ENCODE data around the gene TUBB2A. TPM values are rescaled to one million over a fixed set of nuclear protein-coding genes. Genes with fewer than 3 reads are reported as not detected.

TUBB2A gene
- total RNA-seq, 1 experiment from 2014 or later = 33.3 TPM

GRCh38 chr6:3140201-3140600 is 17.1 kb downstream of the TUBB2A start:
- Histone ChIP-seq H3K4me3 (ENCODE audit: low read depth in 2 of 2, low read length in 2 of 2) (no peak overlapping the region), H3K27ac (ENCODE audit: low read length) (no peak overlapping the region), H3K36me3 (ENCODE audit: control insufficient read depth, insufficient read depth, low read length) (no peaks in the 10 kb centered on the region; the same call in none of the 2 replicates), H3K27me3 (ENCODE audit: control insufficient read depth, insufficient read depth, low read length) (no peaks in the 10 kb centered on the region), H3K9me3 (ENCODE audit: control insufficient read depth, insufficient read depth, low read depth, low read length) (no peaks in the 10 kb centered on the region), H3K4me1 (ENCODE audit: control insufficient read depth, insufficient read depth, low read length) (no peaks in the 10 kb centered on the region)
- in situ Hi-C loops (cut with HindIII; ENCODE audit: low pct_unique_long_range_greater_than_20kb, low sequenced_read_pairs) (no loop called here), intact Hi-C loops (cut with micrococcal nuclease; ENCODE audit: unreplicated experiment) (no loop called here)
- no TSS peak for BruUV-seq (replicated peaks)
- POLR2A ChIA-PET = no interaction called here
- no peak for DNase-seq (ENCODE audit: low read depth, low spot score)
- CTCF ChIA-PET = no interaction called here
- no peak for ATAC-seq
- TF ChIP-seq CTCF (IDR thresholded peaks at IDR 0.05) (no peak), TCF7L2 (IDR thresholded peaks at IDR 0.05; ENCODE audit: low read depth, low read length) (no peak), SIN3A (IDR thresholded peaks at IDR 0.05; ENCODE audit: borderline replicate concordance, insufficient read depth, low read depth, low read length) (no peak), POLR2AphosphoS5 (IDR thresholded peaks at IDR 0.05; ENCODE audit: low read depth, low read length) (no peak), REST (IDR thresholded peaks at IDR 0.05; ENCODE audit: insufficient read depth in 1 of 2, low read depth in 2 of 2, low read length in 1 of 2) (no peak)

GRCh38 chr6:3139090-3139903 is 18.0 kb downstream of the TUBB2A start:
- no peaks in the 10 kb centered on the region; the same call in none of the 2 replicates for H3K36me3 ChIP-seq (ENCODE audit: control insufficient read depth, insufficient read depth, low read length)

More at GRCh38 chr6:3139090-3139903, 18.0 kb downstream of the TUBB2A start:
- H3K4me3 ChIP-seq (ENCODE audit: low read depth in 2 of 2, low read length in 2 of 2) = no peak overlapping the region
- peak; percentile 42; the same call in 1 of the 2 replicates for ATAC-seq
- no peaks in the 10 kb centered on the region for H3K9me3 ChIP-seq (ENCODE audit: control insufficient read depth, insufficient read depth, low read depth, low read length)
- H3K27ac ChIP-seq (ENCODE audit: low read length) = no peak overlapping the region
- intact Hi-C loops (cut with micrococcal nuclease; ENCODE audit: unreplicated experiment) = no loop called here
- in situ Hi-C loops (cut with HindIII; ENCODE audit: low pct_unique_long_range_greater_than_20kb, low sequenced_read_pairs) = no loop called here
- DNase-seq (ENCODE audit: low read depth, low spot score) = no peak
- no peaks in the 10 kb centered on the region for H3K4me1 ChIP-seq (ENCODE audit: control insufficient read depth, insufficient read depth, low read length)
- BruUV-seq (replicated peaks) = TSS peak; percentile 30
- CTCF ChIA-PET = no interaction called here
- TF ChIP-seq POLR2AphosphoS5 (IDR thresholded peaks at IDR 0.05; ENCODE audit: low read depth, low read length) (no peak), SIN3A (IDR thresholded peaks at IDR 0.05; ENCODE audit: borderline replicate concordance, insufficient read depth, low read depth, low read length) (no peak), CTCF (IDR thresholded peaks at IDR 0.05) (no peak), REST (IDR thresholded peaks at IDR 0.05; ENCODE audit: insufficient read depth in 1 of 2, low read depth in 2 of 2, low read length in 1 of 2) (no peak), TCF7L2 (IDR thresholded peaks at IDR 0.05; ENCODE audit: low read depth, low read length) (no peak)
- H3K27me3 ChIP-seq (ENCODE audit: control insufficient read depth, insufficient read depth, low read length) = no peaks in the 10 kb centered on the region
- POLR2A ChIA-PET = no interaction called here

Data from Panc1 (cell line).